SH-SY5Y (cell line): ENCODE data around the gene TBX18.

ENCODE experiments used
- GATA2 ChIP-seq: IDR thresholded peaks from 2 replicates; pipeline ENCODE4 v1.6.1; 2011; ENCODE audit warnings: mild to moderate bottlenecking, low read depth, low read length
- GATA3 ChIP-seq: IDR thresholded peaks from 2 replicates; pipeline ENCODE4 v1.6.1; 2011; ENCODE audit warnings: low read depth, mild to moderate bottlenecking, low read length, moderate library complexity

DNA sequence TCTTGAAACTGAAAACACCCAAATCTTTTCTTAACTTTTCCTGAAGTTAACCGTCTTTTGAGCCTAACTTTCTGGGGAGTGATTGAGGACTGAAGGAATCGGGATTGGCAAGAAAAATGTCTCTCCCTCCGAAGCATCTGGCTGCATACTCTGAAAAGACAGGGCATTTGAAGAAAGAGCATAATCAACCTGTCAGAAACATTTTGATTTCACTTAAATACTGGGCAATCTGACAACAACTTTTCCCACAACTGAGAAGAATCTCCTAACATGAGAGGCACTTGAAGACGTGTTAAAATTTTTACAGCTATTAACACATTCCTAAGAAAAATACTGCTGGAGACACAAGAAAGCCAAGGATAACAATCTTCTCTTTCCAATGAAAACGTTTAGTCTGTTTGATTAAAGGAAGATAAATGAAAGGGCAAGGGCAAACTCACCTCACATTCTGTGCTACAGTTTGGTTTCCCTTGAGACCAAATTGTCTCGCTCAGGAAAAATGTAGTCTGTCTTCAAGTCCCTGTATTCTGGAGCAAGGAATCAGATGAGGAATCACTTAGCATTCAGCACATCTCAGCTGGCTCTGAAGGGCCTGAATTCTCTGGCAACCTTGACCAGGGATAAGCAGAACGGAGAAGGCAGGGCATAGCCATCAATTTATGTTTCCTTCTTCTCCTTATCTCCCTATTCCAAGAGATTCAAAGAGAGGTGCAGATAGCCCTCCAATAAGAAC lies 76.1 kb downstream of the TBX18 start:
- TF ChIP-seq GATA3 = no peak
- TF ChIP-seq GATA2 = no peak
